HCT116 (cell line): ENCODE data around the gene RNF32. TPM values are rescaled to one million over a fixed set of nuclear protein-coding genes. Genes with fewer than 3 reads are reported as not detected.

Experiments used
- ATAC-seq: fragments of 200-7000 bp; cut with Tn5 transposase; 2 replicates; pipeline ENCODE4 v1.9.1; 2020; ENCODE audit warnings: mild to moderate bottlenecking, moderate library complexity
- BruUV-seq: library from RNA; stranded (reverse); fragments of 400-500 nt; replicated peaks from 2 replicates; lab custom pipeline; 2021; lab: Mats Ljungman, UMichigan
- CTCF ChIA-PET: fragments of 300-600 bp; sonication (Branson Sonifier 250); formaldehyde crosslinking; loops from one replicate; lab custom pipeline; 2021; ENCODE audit warnings: antibody characterized with exemption; lab: Charles Lee
- POLR2A ChIA-PET: fragments of 300-600, 350-600 bp; sonication (Branson Sonifier 250); formaldehyde crosslinking; loops from one replicate; lab custom pipeline; 2021; ENCODE audit warnings: antibody characterized with exemption; lab: Charles Lee
- RAD21 ChIA-PET, 2 experiments: fragments of 300-600 bp; sonication (Branson Sonifier 250); formaldehyde crosslinking; loops; one replicate each; lab custom pipeline; 2023; ENCODE audit warnings: low total read pairs in 2 of 2; ENCODE audit not compliant: uncharacterized antibody in 2 of 2, unreplicated experiment in 2 of 2, low non-redundant PET in 1 of 2; lab: Charles Lee
- DNase-seq: peaks from one replicate; pipeline ENCODE4 v3.0.0-alpha.2; 2010; ENCODE audit warnings: low read depth, low spot score
- H2AFZ ChIP-seq: fragments of 200-600 bp; shearing (Covaris generic), sonication (generic); 2 replicates; pipeline ENCODE4 v1.6.1; 2017; ENCODE audit warnings: low read depth, mixed run types, mixed read lengths, antibody characterized with exemption, low read length; ENCODE audit not compliant: poor library complexity, severe bottlenecking
- H3K27ac ChIP-seq: 2 replicates; pipeline ENCODE4 v1.5.1; 2012; ENCODE audit warnings: low read depth, low read length
- H3K27me3 ChIP-seq: fragments of 200-600 bp; sonication (generic); 2 replicates; pipeline ENCODE4 v1.6.1; 2016; ENCODE audit warnings: mixed run types, low read length, mixed read lengths; ENCODE audit not compliant: insufficient read depth
- H3K36me3 ChIP-seq, 2 experiments: fragments of 200-500 bp in 1 of 2; fragments of 200-600 bp in 1 of 2; sonication (Bioruptor generic) in 1 of 2; sonication (generic) in 1 of 2; 2 replicates each; pipeline versions ENCODE4 v1.5.1 to v1.6.1; 2014 to 2016; ENCODE audit warnings: low read length in 2 of 2, inconsistent platforms in 1 of 2, mixed read lengths in 1 of 2, mixed run types in 1 of 2; ENCODE audit not compliant: insufficient read depth in 2 of 2, control insufficient read depth in 1 of 2
- H3K4me1 ChIP-seq, 2 experiments: fragments of 200-600 bp in 1 of 2; sonication (generic) in 1 of 2; 2 replicates each; pipeline versions ENCODE4 v1.5.1 to v1.6.1; 2012 to 2017; ENCODE audit warnings: low read length in 2 of 2, inconsistent platforms in 1 of 2, mild to moderate bottlenecking in 1 of 2, mixed read lengths in 1 of 2, mixed run types in 1 of 2, moderate library complexity in 1 of 2; ENCODE audit not compliant: insufficient read depth in 2 of 2, control insufficient read depth in 1 of 2
- H3K4me2 ChIP-seq: fragments of 200-600 bp; sonication (generic); 2 replicates; pipeline ENCODE4 v1.6.1; 2017; ENCODE audit warnings: mixed run types, low read length, mixed read lengths
- H3K4me3 ChIP-seq, 2 experiments: fragments of 200-600 bp in 1 of 2; sonication (generic) in 1 of 2; replicated peaks in 1 of 2; 2 replicates each; pipeline ENCODE4 v1.5.1; 2011 to 2016; ENCODE audit warnings: low read length in 2 of 2, control low read depth in 1 of 2, low read depth in 1 of 2, mild to moderate bottlenecking in 1 of 2, mixed read lengths in 1 of 2, mixed run types in 1 of 2
- H3K79me2 ChIP-seq: fragments of 200-600 bp; sonication (generic); 2 replicates; pipeline ENCODE4 v1.6.1; 2017; ENCODE audit warnings: mild to moderate bottlenecking, mixed run types, low read length, moderate library complexity, mixed read lengths; ENCODE audit not compliant: insufficient read depth
- H3K9ac ChIP-seq: fragments of 200-600 bp; sonication (generic); 2 replicates; pipeline ENCODE4 v1.6.1; 2016; ENCODE audit warnings: low read length, mixed read lengths
- H3K9me2 ChIP-seq: fragments of 200-600 bp; sonication (generic), shearing (Covaris generic); 2 replicates; pipeline ENCODE4 v1.6.1; 2017; ENCODE audit warnings: mixed run types, mild to moderate bottlenecking, moderate library complexity; ENCODE audit not compliant: insufficient read depth
- H3K9me3 ChIP-seq, 2 experiments: fragments of 200-500 bp in 1 of 2; fragments of 200-600 bp in 1 of 2; sonication (Bioruptor generic) in 1 of 2; sonication (generic) in 1 of 2; 2 replicates each; pipeline ENCODE4 v1.6.1; 2014 to 2017; ENCODE audit warnings: low read length in 2 of 2, mixed read lengths in 2 of 2, inconsistent platforms in 1 of 2, low read depth in 1 of 2, mild to moderate bottlenecking in 1 of 2, mixed run types in 1 of 2, moderate library complexity in 1 of 2; ENCODE audit not compliant: control insufficient read depth in 1 of 2, insufficient read depth in 1 of 2
- H4K20me1 ChIP-seq: fragments of 200-600 bp; sonication (generic), shearing (Covaris generic); 2 replicates; pipeline ENCODE4 v1.6.1; 2017; ENCODE audit warnings: mixed run types, mild to moderate bottlenecking, moderate library complexity; ENCODE audit not compliant: insufficient read depth
- CTCF ChIP-seq, 3 experiments: fragments of 200-600 bp in 1 of 3; sonication (generic) in 1 of 3; IDR thresholded peaks in 2 of 3; conservative IDR thresholded peaks in 1 of 3; 2 replicates each; pipeline ENCODE4 v1.5.1; 2012 to 2017; ENCODE audit warnings: low read depth in 2 of 3, low read length in 2 of 3, antibody characterized with exemption in 1 of 3, borderline replicate concordance in 1 of 3, control low read depth in 1 of 3, mild to moderate bottlenecking in 1 of 3, mixed read lengths in 1 of 3, mixed run types in 1 of 3, moderate library complexity in 1 of 3; ENCODE audit not compliant: insufficient read depth in 1 of 3
- EGR1 ChIP-seq: IDR thresholded peaks from 2 replicates; pipeline ENCODE4 v1.6.1; 2012; ENCODE audit warnings: low read depth
- ELF1 ChIP-seq: IDR thresholded peaks from 2 replicates; pipeline ENCODE4 v1.6.1; 2012; ENCODE audit warnings: low read depth, borderline replicate concordance
- EZH2 ChIP-seq: fragments of 200-600 bp; sonication (generic); IDR thresholded peaks from 2 replicates; pipeline ENCODE4 v1.6.1; 2017; ENCODE audit warnings: antibody characterized with exemption, mixed run types
- EZH2phosphoT487 ChIP-seq: fragments of 200-600 bp; IDR thresholded peaks from 2 replicates; pipeline ENCODE4 v1.6.1; 2018; ENCODE audit warnings: antibody characterized with exemption, borderline replicate concordance
- MAX ChIP-seq: IDR thresholded peaks from 2 replicates; pipeline ENCODE4 v1.6.1; 2012
- POLR2A ChIP-seq: IDR thresholded peaks from 2 replicates; pipeline ENCODE4 v1.7.0; 2011; ENCODE audit warnings: borderline replicate concordance; ENCODE audit not compliant: insufficient read depth, insufficient read length; ENCODE audit errors: extremely low read depth
- RAD21 ChIP-seq: IDR thresholded peaks from 2 replicates; pipeline ENCODE4 v1.6.1; 2012; ENCODE audit warnings: low read depth, mild to moderate bottlenecking
- SP1 ChIP-seq: IDR thresholded peaks from 2 replicates; pipeline ENCODE4 v1.6.1; 2012; ENCODE audit warnings: low read depth
- ZBTB33 ChIP-seq: IDR thresholded peaks from 2 replicates; pipeline ENCODE4 v1.6.1; 2011; ENCODE audit warnings: mild to moderate bottlenecking, low read length, moderate library complexity; ENCODE audit not compliant: insufficient replicate concordance; ENCODE audit errors: extremely low read depth
- ZFX ChIP-seq: fragments of 450-650 bp; IDR thresholded peaks from 2 replicates; pipeline ENCODE4 v1.6.1; 2017
- ZNF274 ChIP-seq: fragments of 200-500 bp; sonication (Bioruptor generic); IDR thresholded peaks from 2 replicates; pipeline ENCODE4 v1.6.1; 2014; ENCODE audit warnings: mild to moderate bottlenecking, low read depth, low read length, inconsistent platforms
- intact Hi-C: fragments of 100-400 bp; cut with micrococcal nuclease; formaldehyde crosslinking; loops from 2 replicates; pipeline ENCODE4 v1.10.0; 2022
- total RNA-seq: library from RNA; stranded (reverse); gene quantifications from one replicate; pipeline ENCODE4 v1.2.1, GENCODE V29; 2021; ENCODE audit not compliant: unreplicated experiment

RNF32 gene
- total RNA-seq, 1 experiment from 2014 or later: 3.4 TPM

- POLR2A ChIA-PET: no interaction called here
- Histone ChIP-seq H3K9ac (no peak overlapping the region), H3K79me2 (0 out of 2 replicates have a peak, but pooled peaks cover 13% of the 10 kb centered on the region), H3K4me2 (no peak overlapping the region), H2AFZ (no peak overlapping the region), H3K9me2 (no peaks in the 10 kb centered on the region), H3K4me1 (no peaks in the 10 kb centered on the region), H4K20me1 (0 out of 2 replicates have a peak, but pooled peaks cover 6% of the 10 kb centered on the region), H3K36me3 (no peaks in the 10 kb centered on the region), H3K27me3 (no peaks in the 10 kb centered on the region), H3K9me3 (no peaks in the 10 kb centered on the region), H3K4me3 (no peak overlapping the region), H3K27ac (no peak overlapping the region)
- no peak for TF ChIP-seq EGR1
- no peak for TF ChIP-seq CTCF (IDR thresholded peaks at IDR 0.05 in 2 of 3, conservative IDR thresholded peaks at IDR 0.05 in 1 of 3; ENCODE audit: borderline replicate concordance in 1 of 3, insufficient read depth in 1 of 3, low read depth in 2 of 3, low read length in 2 of 3)
- TF ChIP-seq POLR2A: no peak
- TF ChIP-seq ELF1: no peak
- no peak for TF ChIP-seq ZFX
- TF ChIP-seq SP1: no peak
- no peak for TF ChIP-seq EZH2
- RAD21 ChIA-PET: no interaction called here
- DNase-seq: no peak
- ATAC-seq: no peak
- intact Hi-C loops: no loop called here
- CTCF ChIA-PET: no interaction called here
- no TSS peak for BruUV-seq
Observed at GRCh38 chr7:156691764-156692163, 51.2 kb downstream of the RNF32 start.

GRCh38 chr7:156692849-156693248, 52.3 kb downstream of the RNF32 start:
- Histone ChIP-seq H4K20me1 (0 out of 2 replicates have a peak, but pooled peaks cover 6% of the 10 kb centered on the region), H3K27me3 (no peaks in the 10 kb centered on the region), H3K9ac (no peak overlapping the region), H2AFZ (no peak overlapping the region), H3K9me3 (no peaks in the 10 kb centered on the region), H3K4me2 (no peak overlapping the region), H3K4me3 (no peak overlapping the region), H3K79me2 (0 out of 2 replicates have a peak, but pooled peaks cover 13% of the 10 kb centered on the region), H3K9me2 (no peaks in the 10 kb centered on the region), H3K4me1 (no peaks in the 10 kb centered on the region), H3K36me3 (no peaks in the 10 kb centered on the region), H3K27ac (no peak overlapping the region)
- ChIA-PET CTCF (no interaction called here), POLR2A (no interaction called here), RAD21 (no interaction called here)
- no TSS peak for BruUV-seq
- intact Hi-C loops: no loop called here
- DNase-seq (no peak), ATAC-seq (no peak)
- no peak for TF ChIP-seq EGR1
- TF ChIP-seq ZFX: no peak
- no peak for TF ChIP-seq EZH2phosphoT487
- no peak for TF ChIP-seq CTCF (IDR thresholded peaks at IDR 0.05 in 2 of 3, conservative IDR thresholded peaks at IDR 0.05 in 1 of 3; ENCODE audit: borderline replicate concordance in 1 of 3, insufficient read depth in 1 of 3, low read depth in 2 of 3, low read length in 2 of 3)
- TF ChIP-seq ZBTB33: no peak
- no peak for TF ChIP-seq EZH2
- TF ChIP-seq RAD21: no peak
- TF ChIP-seq MAX: no peak
- no peak for TF ChIP-seq ZNF274
- no peak for TF ChIP-seq ELF1
